RWPE2 (cell line): Measurements from ENCODE around the gene ROBO2.

Source experiments
- ATAC-seq: fragments of 200-7000 bp; cut with Tn5 transposase; 3 replicates; pipeline ENCODE4 v1.9.1; 2021; ENCODE audit warnings: low read depth
- DNase-seq: peaks from one replicate; pipeline ENCODE4 v3.0.0-alpha.2; 2020; ENCODE audit warnings: low spot score
- H3K27ac ChIP-seq: fragments of 450-650 bp; 2 replicates; pipeline ENCODE4 v1.5.1; 2017; ENCODE audit warnings: mild to moderate bottlenecking; ENCODE audit not compliant: poor library complexity, severe bottlenecking
- H3K27me3 ChIP-seq: fragments of 250-450 bp; sonication (Bioruptor Pico); 2 replicates; pipeline ENCODE4 v1.5.1; 2021; ENCODE audit warnings: mild to moderate bottlenecking, moderate library complexity; ENCODE audit not compliant: insufficient read depth, poor library complexity, severe bottlenecking
- H3K36me3 ChIP-seq: fragments of 250-450 bp; sonication (Bioruptor Pico); 2 replicates; pipeline ENCODE4 v1.5.1; 2020; ENCODE audit warnings: low read depth, mild to moderate bottlenecking, moderate library complexity
- H3K4me1 ChIP-seq: fragments of 250-450 bp; sonication (Bioruptor Pico); 2 replicates; pipeline ENCODE4 v1.5.1; 2021; ENCODE audit warnings: mild to moderate bottlenecking, moderate library complexity; ENCODE audit not compliant: insufficient read depth, poor library complexity, severe bottlenecking
- H3K4me3 ChIP-seq: fragments of 250-450 bp; sonication (Bioruptor Pico); 2 replicates; pipeline ENCODE4 v1.5.1; 2021; ENCODE audit warnings: mild to moderate bottlenecking, moderate library complexity; ENCODE audit not compliant: severe bottlenecking
- H3K9me3 ChIP-seq: fragments of 250-450 bp; sonication (Bioruptor Pico); 2 replicates; pipeline ENCODE4 v1.5.1; 2021; ENCODE audit warnings: mild to moderate bottlenecking, moderate library complexity; ENCODE audit not compliant: severe bottlenecking
- CTCF ChIP-seq: fragments of 450-650 bp; IDR thresholded peaks from one replicate; pipeline ENCODE4 v1.5.1; 2017; ENCODE audit warnings: mild to moderate bottlenecking, moderate library complexity; ENCODE audit not compliant: poor library complexity, severe bottlenecking

ROBO2 gene

DNA sequence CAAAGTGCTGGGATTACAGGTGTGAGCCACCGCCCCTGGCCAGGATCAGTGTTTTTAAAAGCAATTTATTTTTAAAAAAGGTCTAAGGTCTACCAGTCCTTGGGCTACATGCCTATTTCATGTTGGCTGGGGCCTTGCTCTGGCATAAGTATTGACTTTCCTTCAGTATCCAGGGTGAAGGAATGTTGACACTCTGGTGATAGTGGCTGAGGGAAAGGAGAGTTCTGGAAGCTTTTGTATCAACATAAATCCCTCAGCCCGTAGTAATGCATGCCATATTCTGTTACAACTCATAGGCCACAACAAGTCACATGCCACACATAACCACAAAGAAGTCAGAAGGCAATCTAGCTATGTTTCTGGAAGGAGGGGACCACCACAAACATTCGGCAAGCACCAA, 273.9 kb downstream of the ROBO2 start:
- H3K27ac ChIP-seq, result no peak overlapping the region
- H3K4me1 ChIP-seq, result no peaks in the 10 kb centered on the region
- no peak for DNase-seq
- no peak overlapping the region for H3K4me3 ChIP-seq
- no peak for ATAC-seq
- TF ChIP-seq CTCF, result no peak
- no peaks in the 10 kb centered on the region for H3K27me3 ChIP-seq
- no peaks in the 10 kb centered on the region for H3K36me3 ChIP-seq
- H3K9me3 ChIP-seq, result peaks cover 2% of the 10 kb centered on the region

DNA sequence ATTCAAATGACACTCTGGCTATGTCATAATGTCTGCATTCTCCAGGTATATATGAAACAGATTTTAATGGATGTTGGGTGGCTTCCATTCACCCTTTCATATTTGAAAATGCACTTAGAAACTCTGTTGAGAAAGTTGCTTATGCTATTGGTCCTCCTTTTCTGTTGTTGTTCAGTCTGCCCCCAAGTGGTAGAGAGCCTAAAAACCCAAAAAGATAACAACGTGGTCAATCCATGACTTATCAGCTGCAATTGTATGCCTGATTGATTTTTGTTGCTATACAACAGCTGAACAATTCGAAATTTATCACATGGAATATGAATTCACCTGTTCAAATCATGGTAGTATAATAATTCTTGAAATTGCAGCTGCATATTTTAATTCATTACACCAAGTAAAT, 279.8 kb downstream of the ROBO2 start:
- no peaks in the 10 kb centered on the region for H3K9me3 ChIP-seq
- no peak; the same call in 2 of the 3 replicates for ATAC-seq
- no peaks in the 10 kb centered on the region for H3K36me3 ChIP-seq
- no peak overlapping the region for H3K27ac ChIP-seq
- no peak overlapping the region for H3K4me3 ChIP-seq
- DNase-seq, result no peak
- H3K27me3 ChIP-seq, result no peaks in the 10 kb centered on the region
- TF ChIP-seq CTCF, result no peak
- H3K4me1 ChIP-seq, result no peaks in the 10 kb centered on the region

GRCh38 chr3:77320514-77320913, 280.6 kb downstream of the ROBO2 start:
- DNase-seq (no peak), ATAC-seq (no peak)
- TF ChIP-seq CTCF, result peak; percentile 44
- Histone ChIP-seq H3K36me3 (no peaks in the 10 kb centered on the region), H3K4me3 (no peak overlapping the region), H3K9me3 (no peaks in the 10 kb centered on the region), H3K27me3 (no peaks in the 10 kb centered on the region), H3K27ac (no peak overlapping the region), H3K4me1 (no peaks in the 10 kb centered on the region)

- no peaks in the 10 kb centered on the region for H3K4me1 ChIP-seq
- H3K9me3 ChIP-seq, result no peaks in the 10 kb centered on the region
- H3K36me3 ChIP-seq, result no peaks in the 10 kb centered on the region
- ATAC-seq (no peak), DNase-seq (no peak)
- H3K27ac ChIP-seq, result no peak overlapping the region
- H3K4me3 ChIP-seq, result no peak overlapping the region
- no peaks in the 10 kb centered on the region for H3K27me3 ChIP-seq
- no peak for TF ChIP-seq CTCF
Observed at GRCh38 chr3:77321646-77322045, 281.7 kb downstream of the ROBO2 start.

DNA sequence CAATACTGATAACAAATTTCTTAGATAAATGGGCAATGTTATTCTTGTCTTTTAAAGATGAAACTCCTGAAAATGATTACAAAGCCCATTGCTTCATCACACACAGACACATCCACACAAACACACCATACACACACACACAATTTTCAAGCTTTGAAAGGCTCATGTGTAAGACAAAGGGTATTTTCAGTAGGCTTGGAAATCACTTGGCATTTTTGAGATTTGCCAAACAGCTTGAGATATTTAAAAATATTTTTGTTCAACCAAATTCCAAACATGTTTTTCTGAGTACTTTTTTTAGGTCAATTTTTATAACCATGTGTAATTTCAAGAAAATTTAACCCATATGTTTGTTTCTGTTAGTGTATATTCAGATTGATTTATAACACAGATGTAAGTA, 283.7 kb downstream of the ROBO2 start:
- Histone ChIP-seq H3K9me3 (no peaks in the 10 kb centered on the region), H3K36me3 (no peaks in the 10 kb centered on the region), H3K4me1 (no peaks in the 10 kb centered on the region), H3K27ac (no peak overlapping the region), H3K27me3 (no peaks in the 10 kb centered on the region), H3K4me3 (no peak overlapping the region)
- ATAC-seq, result no peak
- DNase-seq, result no peak
- no peak for TF ChIP-seq CTCF
